ENCODE measurements around the gene CHST6. TPM values are rescaled to one million over a fixed set of nuclear protein-coding genes. Genes with fewer than 3 reads are reported as not detected.

CHST6 gene
- total RNA-seq, 2 donors from 2014 or later: under 0.01 TPM; not detected in 1

DNA sequence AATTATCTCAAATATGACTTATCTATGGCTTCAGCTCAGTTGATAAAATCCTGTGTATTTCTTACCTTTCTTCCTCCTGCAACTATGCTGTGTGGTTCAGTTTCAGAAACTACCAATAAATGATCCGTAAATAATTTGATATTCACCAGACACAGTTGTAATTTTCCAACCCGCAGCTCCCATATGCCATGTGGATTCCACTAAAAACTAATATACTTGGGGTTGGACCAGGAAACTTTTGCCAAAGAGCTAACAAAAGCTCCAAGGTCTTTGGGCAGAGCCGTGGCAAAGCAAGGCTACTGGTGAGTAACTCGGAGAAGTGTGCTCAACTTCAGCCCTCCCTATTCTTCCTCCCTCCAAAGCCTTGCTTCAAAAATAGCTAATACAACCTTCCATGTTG lies 2.3 kb upstream of the CHST6 start:
- WGBS, 2 donors: 22 to 31% methylated on average over 4 of the region's 4 CpGs
- no peak overlapping the region for H3K4me3 ChIP-seq
- peaks cover 31% of the 10 kb centered on the region for H3K4me1 ChIP-seq
- ATAC-seq (no peak), DNase-seq (peak in 3 of 4 donors; percentile 47 to 48 (median 48))
- H3K27ac ChIP-seq: peak overlapping the region in 2 of 4 donors; percentile 3 to 43
- intact Hi-C loops (cut with DNase I): no loop called here
- H3K27me3 ChIP-seq: peaks cover 0 to 3% of the 10 kb centered on the region in 2 donors
- no peaks in the 10 kb centered on the region for H3K36me3 ChIP-seq (replicated peaks in 1 of 2; ENCODE audit: insufficient read depth in 1 of 2, low read depth in 2 of 2)
- no peaks in the 10 kb centered on the region for H3K9me3 ChIP-seq
- TF ChIP-seq, protein P1, sequence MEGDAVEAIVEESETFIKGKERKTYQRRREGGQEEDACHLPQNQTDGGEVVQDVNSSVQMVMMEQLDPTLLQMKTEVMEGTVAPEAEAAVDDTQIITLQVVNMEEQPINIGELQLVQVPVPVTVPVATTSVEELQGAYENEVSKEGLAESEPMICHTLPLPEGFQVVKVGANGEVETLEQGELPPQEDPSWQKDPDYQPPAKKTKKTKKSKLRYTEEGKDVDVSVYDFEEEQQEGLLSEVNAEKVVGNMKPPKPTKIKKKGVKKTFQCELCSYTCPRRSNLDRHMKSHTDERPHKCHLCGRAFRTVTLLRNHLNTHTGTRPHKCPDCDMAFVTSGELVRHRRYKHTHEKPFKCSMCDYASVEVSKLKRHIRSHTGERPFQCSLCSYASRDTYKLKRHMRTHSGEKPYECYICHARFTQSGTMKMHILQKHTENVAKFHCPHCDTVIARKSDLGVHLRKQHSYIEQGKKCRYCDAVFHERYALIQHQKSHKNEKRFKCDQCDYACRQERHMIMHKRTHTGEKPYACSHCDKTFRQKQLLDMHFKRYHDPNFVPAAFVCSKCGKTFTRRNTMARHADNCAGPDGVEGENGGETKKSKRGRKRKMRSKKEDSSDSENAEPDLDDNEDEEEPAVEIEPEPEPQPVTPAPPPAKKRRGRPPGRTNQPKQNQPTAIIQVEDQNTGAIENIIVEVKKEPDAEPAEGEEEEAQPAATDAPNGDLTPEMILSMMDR (IDR thresholded peaks at IDR 0.05): no peak
- TF ChIP-seq POLR2A (IDR thresholded peaks at IDR 0.05): no peak

DNA sequence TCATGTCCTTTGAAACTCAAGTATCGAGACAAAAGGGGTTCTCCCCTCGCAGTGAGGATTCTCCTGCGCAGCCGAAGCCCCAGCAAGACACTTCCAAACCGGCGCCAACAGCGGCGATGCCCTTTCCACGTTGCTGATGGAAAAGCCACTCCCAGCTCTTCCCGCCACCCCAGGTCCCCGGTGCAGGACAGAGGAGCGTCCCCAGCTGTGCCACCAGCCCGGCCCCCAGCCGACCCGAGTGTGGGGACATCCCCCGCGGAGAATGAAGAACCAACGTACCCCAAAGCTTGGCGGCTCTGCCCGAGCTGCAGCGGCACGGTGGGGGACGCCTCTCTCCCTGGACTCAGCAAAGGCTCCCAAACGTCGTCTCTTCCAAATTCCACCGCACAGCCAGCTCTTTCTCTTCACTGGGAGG lies 573 bp downstream of the CHST6 start:
- no peak overlapping the region for H3K4me3 ChIP-seq
- no peak for DNase-seq
- no peaks in the 10 kb centered on the region for H3K36me3 ChIP-seq (replicated peaks in 1 of 2; ENCODE audit: insufficient read depth in 1 of 2, low read depth in 2 of 2)
- peaks cover 0 to 3% of the 10 kb centered on the region in 2 donors for H3K27me3 ChIP-seq
- TF ChIP-seq POLR2A (IDR thresholded peaks at IDR 0.05): no peak
- TF ChIP-seq, protein P1 (IDR thresholded peaks at IDR 0.05): no peak
- H3K27ac ChIP-seq: no peak overlapping the region
- peaks cover 31% of the 10 kb centered on the region for H3K4me1 ChIP-seq
- H3K9me3 ChIP-seq: no peaks in the 10 kb centered on the region
- peak; percentile 33 for ATAC-seq
- intact Hi-C loops (cut with DNase I): no loop called here
- 13 to 18% methylated on average over 9 to 26 of the region's 26 CpGs for WGBS, 2 donors

DNA sequence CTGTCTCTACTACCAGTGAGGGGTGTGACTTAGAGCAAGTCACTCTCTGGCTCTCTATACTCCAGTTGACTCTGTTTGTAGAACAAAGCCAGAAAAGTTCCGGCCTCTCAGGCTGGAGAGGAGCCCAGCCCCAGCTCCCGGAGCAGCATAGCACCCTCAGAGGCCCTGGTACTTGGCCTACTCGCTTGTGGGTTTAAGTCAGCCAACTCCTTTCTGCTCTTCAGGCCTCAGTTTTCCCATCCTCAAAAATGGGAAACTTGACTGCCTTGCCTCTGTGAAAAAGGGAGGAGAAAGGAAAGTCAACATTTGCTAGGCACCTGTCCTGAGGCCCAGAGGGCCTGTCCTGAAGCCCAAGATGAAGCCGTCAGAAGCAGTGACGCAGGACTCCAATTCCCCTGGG lies 1.1 kb downstream of the CHST6 start:
- no peak for ATAC-seq
- Histone ChIP-seq H3K9me3 (no peaks in the 10 kb centered on the region), H3K4me3 (no peak overlapping the region), H3K27ac (no peak overlapping the region), H3K4me1 (peaks cover 31% of the 10 kb centered on the region), H3K27me3 (peaks cover 0 to 3% of the 10 kb centered on the region in 2 donors), H3K36me3 (replicated peaks in 1 of 2; ENCODE audit: insufficient read depth in 1 of 2, low read depth in 2 of 2) (no peaks in the 10 kb centered on the region)
- WGBS, 2 donors: 80 to 89% methylated on average over 4 to 5 of the region's 5 CpGs
- no peak for TF ChIP-seq POLR2A (IDR thresholded peaks at IDR 0.05)
- TF ChIP-seq, protein P1 (IDR thresholded peaks at IDR 0.05): no peak
- no peak for DNase-seq
- intact Hi-C loops (cut with DNase I): no loop called here

DNA sequence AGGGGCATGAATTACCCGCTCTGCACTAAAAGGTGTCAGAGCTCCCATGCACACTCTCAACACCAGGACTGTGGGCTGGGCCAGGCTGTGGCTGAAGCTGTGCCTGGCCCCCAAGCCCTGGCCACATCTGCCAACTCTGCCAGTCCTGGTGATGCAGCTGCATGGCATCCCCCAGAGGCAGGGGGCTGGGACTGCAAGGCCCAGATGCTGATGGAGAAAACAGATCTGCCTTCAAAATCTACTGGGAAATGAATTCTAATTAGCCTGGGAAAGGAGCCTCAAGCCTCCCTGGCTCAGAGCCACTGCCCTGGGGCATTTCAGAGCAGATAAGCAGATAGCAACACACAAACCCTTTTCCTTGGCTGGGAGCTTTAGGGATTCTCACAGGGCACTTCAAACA lies 3.4 kb downstream of the CHST6 start:
- WGBS, 2 donors: 63 to 67% methylated on average over 1 of the region's 1 CpG
- H3K9me3 ChIP-seq: no peaks in the 10 kb centered on the region
- H3K36me3 ChIP-seq (replicated peaks in 1 of 2; ENCODE audit: insufficient read depth in 1 of 2, low read depth in 2 of 2): no peaks in the 10 kb centered on the region
- H3K27me3 ChIP-seq: peaks cover 0 to 3% of the 10 kb centered on the region in 2 donors
- no peak overlapping the region for H3K27ac ChIP-seq
- intact Hi-C loops (cut with DNase I): no loop called here
- TF ChIP-seq, protein P1 (IDR thresholded peaks at IDR 0.05): no peak
- TF ChIP-seq POLR2A (IDR thresholded peaks at IDR 0.05): no peak
- DNase-seq (peak in 1 of 4 donors; percentile 38), ATAC-seq (no peak)
- H3K4me1 ChIP-seq: peaks cover 13% of the 10 kb centered on the region
- no peak overlapping the region for H3K4me3 ChIP-seq

DNA sequence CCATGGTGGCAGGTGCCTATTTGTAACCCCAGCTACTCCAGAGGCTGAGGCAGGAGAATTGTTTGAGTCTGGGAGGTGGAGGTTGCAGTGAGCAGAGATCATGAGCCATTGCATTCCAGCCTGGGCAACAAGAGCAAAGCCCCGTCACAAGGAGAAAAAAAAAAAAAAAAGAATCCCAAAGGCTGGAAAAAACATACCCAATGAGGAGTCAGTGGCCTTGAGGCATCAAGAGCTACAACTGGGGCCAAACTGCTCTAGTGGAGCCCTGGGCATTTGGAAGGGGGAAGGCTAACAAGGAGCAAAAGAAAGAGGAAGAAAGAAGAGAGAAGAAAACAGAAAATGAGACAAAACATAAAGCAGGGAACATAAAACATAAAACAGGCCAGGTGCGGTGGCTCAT lies 6.9 kb downstream of the CHST6 start:
- 88 to 93% methylated on average over 2 of the region's 2 CpGs for WGBS, 2 donors
- Histone ChIP-seq H3K36me3 (replicated peaks in 1 of 2; ENCODE audit: insufficient read depth in 1 of 2, low read depth in 2 of 2) (no peaks in the 10 kb centered on the region), H3K27me3 (no peaks in the 10 kb centered on the region), H3K27ac (no peak overlapping the region), H3K9me3 (no peaks in the 10 kb centered on the region), H3K4me3 (no peak overlapping the region), H3K4me1 (no peaks in the 10 kb centered on the region)
- ATAC-seq (no peak), DNase-seq (no peak)
- no peak for TF ChIP-seq POLR2A (IDR thresholded peaks at IDR 0.05)
- TF ChIP-seq, protein P1 (IDR thresholded peaks at IDR 0.05): no peak
- intact Hi-C loops (cut with DNase I): no loop called here
